Measurements from ENCODE around the gene GABRB2.
"Not testable (repeated sequence)": the region's sequence is repeated elsewhere in the genome, so short reads cannot be mapped to it uniquely, and the experiment has no call there.

DNA sequence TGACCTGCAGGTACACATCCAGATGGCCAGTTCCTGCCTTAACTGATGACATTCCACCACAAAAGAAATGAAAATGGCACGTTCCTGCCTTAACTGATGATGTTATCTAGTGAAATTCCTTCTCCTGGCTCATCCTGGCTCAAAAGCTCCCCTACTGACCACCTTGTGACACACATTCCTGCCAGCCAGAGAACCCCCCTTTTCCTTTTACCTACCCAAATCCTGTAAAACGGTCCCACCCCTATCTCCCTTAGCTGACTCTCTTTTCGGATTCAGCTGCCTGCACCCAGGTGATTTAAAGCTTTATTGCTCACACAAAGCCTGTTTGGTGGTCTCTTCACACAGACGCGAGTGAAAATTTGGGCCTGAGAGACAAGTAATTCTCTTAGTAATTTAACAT is 300.7 kb downstream of the GABRB2 start:
- TF ChIP-seq, protein P1, sequence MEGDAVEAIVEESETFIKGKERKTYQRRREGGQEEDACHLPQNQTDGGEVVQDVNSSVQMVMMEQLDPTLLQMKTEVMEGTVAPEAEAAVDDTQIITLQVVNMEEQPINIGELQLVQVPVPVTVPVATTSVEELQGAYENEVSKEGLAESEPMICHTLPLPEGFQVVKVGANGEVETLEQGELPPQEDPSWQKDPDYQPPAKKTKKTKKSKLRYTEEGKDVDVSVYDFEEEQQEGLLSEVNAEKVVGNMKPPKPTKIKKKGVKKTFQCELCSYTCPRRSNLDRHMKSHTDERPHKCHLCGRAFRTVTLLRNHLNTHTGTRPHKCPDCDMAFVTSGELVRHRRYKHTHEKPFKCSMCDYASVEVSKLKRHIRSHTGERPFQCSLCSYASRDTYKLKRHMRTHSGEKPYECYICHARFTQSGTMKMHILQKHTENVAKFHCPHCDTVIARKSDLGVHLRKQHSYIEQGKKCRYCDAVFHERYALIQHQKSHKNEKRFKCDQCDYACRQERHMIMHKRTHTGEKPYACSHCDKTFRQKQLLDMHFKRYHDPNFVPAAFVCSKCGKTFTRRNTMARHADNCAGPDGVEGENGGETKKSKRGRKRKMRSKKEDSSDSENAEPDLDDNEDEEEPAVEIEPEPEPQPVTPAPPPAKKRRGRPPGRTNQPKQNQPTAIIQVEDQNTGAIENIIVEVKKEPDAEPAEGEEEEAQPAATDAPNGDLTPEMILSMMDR (IDR thresholded peaks at IDR 0.05): not testable (repeated sequence)
- not testable (repeated sequence) for TF ChIP-seq ZFX (IDR thresholded peaks at IDR 0.05; ENCODE audit: borderline replicate concordance)

Data from 22Rv1 (cell line).